ENCODE measurements around the gene ABLIM2. TPM values are rescaled to one million over a fixed set of nuclear protein-coding genes. Genes with fewer than 3 reads are reported as not detected.

ABLIM2 gene
- total RNA-seq, 2 experiments from 2014 or later, result 0.76 TPM; not detected in 1

DNA sequence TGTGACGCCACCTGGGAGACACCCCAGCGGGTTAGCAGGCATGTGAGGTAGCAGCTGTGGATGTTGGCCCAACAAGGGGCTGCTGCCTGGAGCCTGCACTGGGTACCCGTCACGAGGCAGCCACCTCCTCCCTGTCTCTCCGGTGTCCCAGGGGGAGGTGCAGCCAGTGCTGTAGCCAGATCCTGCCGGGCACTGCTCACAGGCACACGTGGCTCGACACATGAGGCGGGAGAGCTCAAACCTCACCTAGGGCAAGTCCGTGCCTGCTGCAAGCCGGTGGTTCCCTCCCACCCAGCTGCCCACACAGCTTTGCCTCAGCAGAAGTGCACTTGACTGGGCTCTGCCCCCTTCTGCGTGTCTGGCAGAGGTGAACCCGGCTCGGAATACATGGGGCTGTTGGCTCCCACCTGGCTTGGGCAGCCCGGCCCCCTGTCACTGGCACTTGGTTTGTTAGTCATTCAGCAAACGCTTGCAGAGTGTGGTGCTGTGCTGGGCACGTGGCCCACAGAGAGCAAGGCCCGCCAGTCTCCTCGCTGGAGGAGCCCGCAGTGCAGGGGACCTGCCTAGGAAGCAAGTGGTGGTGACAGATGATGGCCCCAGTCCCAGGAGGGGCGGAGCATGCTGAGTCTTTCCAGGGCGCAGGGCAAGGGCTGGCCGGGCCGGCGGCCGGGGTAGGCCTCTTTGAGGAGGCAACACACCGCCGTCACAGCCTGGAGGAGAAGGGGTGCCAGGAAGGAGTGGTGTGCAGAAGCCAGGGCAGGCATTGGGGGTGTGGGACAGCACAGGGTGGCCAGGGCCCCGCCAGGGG, 30.3 kb upstream of the ABLIM2 start:
- DNase-seq (ENCODE audit: low spot score), result no peak
- intact Hi-C loops (cut with micrococcal nuclease; ENCODE audit: unreplicated experiment), result no loop called here
- Histone ChIP-seq H2AFZ (ENCODE audit: low read length) (no peak overlapping the region), H3K9me2 (ENCODE audit: insufficient read depth, low read length) (no peaks in the 10 kb centered on the region), H4K20me1 (ENCODE audit: insufficient read depth, low read length) (no peaks in the 10 kb centered on the region), H3K27ac (ENCODE audit: low read depth, low read length, poor library complexity, severe bottlenecking) (no peak overlapping the region), H3K4me2 (ENCODE audit: low read length) (no peak overlapping the region), H3K9me3 (ENCODE audit: low read length) (no peaks in the 10 kb centered on the region), H3K4me1 (ENCODE audit: insufficient read depth, low read length, poor library complexity, severe bottlenecking) (peaks cover 4% of the 10 kb centered on the region), H3K36me3 (ENCODE audit: insufficient read depth, low read length) (no peaks in the 10 kb centered on the region), H3K4me3 (ENCODE audit: low read depth, low read length, poor library complexity, severe bottlenecking) (no peak overlapping the region), H3K79me2 (ENCODE audit: insufficient read depth, low read depth, low read length) (no peaks in the 10 kb centered on the region)
- TF ChIP-seq, protein P1, sequence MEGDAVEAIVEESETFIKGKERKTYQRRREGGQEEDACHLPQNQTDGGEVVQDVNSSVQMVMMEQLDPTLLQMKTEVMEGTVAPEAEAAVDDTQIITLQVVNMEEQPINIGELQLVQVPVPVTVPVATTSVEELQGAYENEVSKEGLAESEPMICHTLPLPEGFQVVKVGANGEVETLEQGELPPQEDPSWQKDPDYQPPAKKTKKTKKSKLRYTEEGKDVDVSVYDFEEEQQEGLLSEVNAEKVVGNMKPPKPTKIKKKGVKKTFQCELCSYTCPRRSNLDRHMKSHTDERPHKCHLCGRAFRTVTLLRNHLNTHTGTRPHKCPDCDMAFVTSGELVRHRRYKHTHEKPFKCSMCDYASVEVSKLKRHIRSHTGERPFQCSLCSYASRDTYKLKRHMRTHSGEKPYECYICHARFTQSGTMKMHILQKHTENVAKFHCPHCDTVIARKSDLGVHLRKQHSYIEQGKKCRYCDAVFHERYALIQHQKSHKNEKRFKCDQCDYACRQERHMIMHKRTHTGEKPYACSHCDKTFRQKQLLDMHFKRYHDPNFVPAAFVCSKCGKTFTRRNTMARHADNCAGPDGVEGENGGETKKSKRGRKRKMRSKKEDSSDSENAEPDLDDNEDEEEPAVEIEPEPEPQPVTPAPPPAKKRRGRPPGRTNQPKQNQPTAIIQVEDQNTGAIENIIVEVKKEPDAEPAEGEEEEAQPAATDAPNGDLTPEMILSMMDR (conservative IDR thresholded peaks at IDR 0.05; ENCODE audit: low read length), result no peak
- no peak for TF ChIP-seq EZH2phosphoT487 (IDR thresholded peaks at IDR 0.05; ENCODE audit: borderline replicate concordance, low read depth, low read length)
- BruUV-seq (replicated peaks), result no TSS peak
- ChIA-PET POLR2A (interaction anchor here (1.0 kb wide), 1 partner anchor 61 kb away, joined by 3 read pairs; no protein-coding TSS in a partner anchor), CTCF (ENCODE audit: unreplicated experiment) (no interaction called here)

DNA sequence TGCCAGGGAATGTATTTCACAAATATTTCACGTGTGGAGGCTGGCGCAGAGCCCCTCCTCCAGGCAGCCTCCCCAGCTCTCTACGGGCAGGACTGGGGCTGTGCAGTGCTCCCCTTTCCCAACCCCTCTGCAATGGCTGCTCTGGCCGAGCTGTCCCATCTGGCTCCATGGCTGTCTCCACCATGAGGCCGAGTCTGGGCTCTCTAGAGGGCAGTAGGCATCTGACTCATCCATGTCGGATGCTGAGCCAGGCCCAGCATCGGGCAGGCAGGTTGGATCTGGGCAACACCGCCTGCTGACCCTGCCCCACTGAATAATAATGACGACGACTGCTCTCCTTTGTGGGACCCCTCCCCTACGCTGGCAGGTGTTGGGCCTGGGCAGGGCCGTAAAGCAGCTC, 29.5 kb upstream of the ABLIM2 start:
- DNase-seq (ENCODE audit: low spot score), result no peak
- intact Hi-C loops (cut with micrococcal nuclease; ENCODE audit: unreplicated experiment), result no loop called here
- TF ChIP-seq EZH2phosphoT487 (IDR thresholded peaks at IDR 0.05; ENCODE audit: borderline replicate concordance, low read depth, low read length), result no peak
- no peak overlapping the region for H3K4me2 ChIP-seq (ENCODE audit: low read length)
- no peaks in the 10 kb centered on the region for H3K36me3 ChIP-seq (ENCODE audit: insufficient read depth, low read length)
- H3K4me3 ChIP-seq (ENCODE audit: low read depth, low read length, poor library complexity, severe bottlenecking), result no peak overlapping the region
- H3K79me2 ChIP-seq (ENCODE audit: insufficient read depth, low read depth, low read length), result no peaks in the 10 kb centered on the region
- ChIA-PET CTCF (ENCODE audit: unreplicated experiment) (no interaction called here), POLR2A (interaction anchor here (1.0 kb wide), 1 partner anchor 60 kb away, joined by 3 read pairs; no protein-coding TSS in a partner anchor)
- H4K20me1 ChIP-seq (ENCODE audit: insufficient read depth, low read length), result no peaks in the 10 kb centered on the region
- H2AFZ ChIP-seq (ENCODE audit: low read length), result no peak overlapping the region
- no peak overlapping the region for H3K27ac ChIP-seq (ENCODE audit: low read depth, low read length, poor library complexity, severe bottlenecking)
- H3K9me2 ChIP-seq (ENCODE audit: insufficient read depth, low read length), result no peaks in the 10 kb centered on the region
- peaks cover 4% of the 10 kb centered on the region for H3K4me1 ChIP-seq (ENCODE audit: insufficient read depth, low read length, poor library complexity, severe bottlenecking)
- no TSS peak for BruUV-seq (replicated peaks)
- H3K9me3 ChIP-seq (ENCODE audit: low read length), result no peaks in the 10 kb centered on the region

DNA sequence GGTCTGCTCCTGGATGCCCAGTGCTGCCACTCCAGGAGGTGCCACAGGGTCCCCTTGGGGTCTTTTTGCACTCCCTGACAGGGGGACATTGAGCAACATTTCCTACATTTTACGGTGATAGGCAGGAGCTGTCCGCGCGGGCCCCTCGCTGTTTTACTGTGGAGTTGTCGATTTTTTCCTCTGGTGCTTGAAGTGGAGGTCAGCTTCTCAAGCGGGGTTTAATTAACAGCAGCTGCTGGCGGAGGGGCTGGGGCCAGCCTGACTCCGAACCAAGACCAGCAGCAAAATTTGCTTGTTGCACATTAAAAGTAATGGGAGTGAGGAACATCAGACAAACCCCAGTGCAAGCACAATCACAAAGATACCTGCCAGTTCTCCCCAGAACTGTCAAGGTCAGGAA, 27.3 kb upstream of the ABLIM2 start:
- DNase-seq (ENCODE audit: low spot score), result no peak
- no peaks in the 10 kb centered on the region for H3K4me1 ChIP-seq (ENCODE audit: insufficient read depth, low read length, poor library complexity, severe bottlenecking)
- no peaks in the 10 kb centered on the region for H3K9me3 ChIP-seq (ENCODE audit: low read length)
- H3K4me3 ChIP-seq (ENCODE audit: low read depth, low read length, poor library complexity, severe bottlenecking), result no peak overlapping the region
- H4K20me1 ChIP-seq (ENCODE audit: insufficient read depth, low read length), result no peaks in the 10 kb centered on the region
- H2AFZ ChIP-seq (ENCODE audit: low read length), result no peak overlapping the region
- intact Hi-C loops (cut with micrococcal nuclease; ENCODE audit: unreplicated experiment), result no loop called here
- no peak overlapping the region for H3K4me2 ChIP-seq (ENCODE audit: low read length)
- ChIA-PET POLR2A (no interaction called here), CTCF (ENCODE audit: unreplicated experiment) (no interaction called here)
- no peaks in the 10 kb centered on the region for H3K9me2 ChIP-seq (ENCODE audit: insufficient read depth, low read length)
- TF ChIP-seq, protein P1 (conservative IDR thresholded peaks at IDR 0.05; ENCODE audit: low read length), result no peak
- no peak for TF ChIP-seq EZH2phosphoT487 (IDR thresholded peaks at IDR 0.05; ENCODE audit: borderline replicate concordance, low read depth, low read length)
- no peaks in the 10 kb centered on the region for H3K79me2 ChIP-seq (ENCODE audit: insufficient read depth, low read depth, low read length)
- no peak overlapping the region for H3K27ac ChIP-seq (ENCODE audit: low read depth, low read length, poor library complexity, severe bottlenecking)
- no TSS peak for BruUV-seq (replicated peaks)
- no peaks in the 10 kb centered on the region for H3K36me3 ChIP-seq (ENCODE audit: insufficient read depth, low read length)
